ENCODE data around the gene YOD1.

Gene YOD1

GRCh38 chr1:207051191-207051943, at the start of gene YOD1:
TSS of gene YOD1 (minus strand) at chr1:207051208. CDS start at chr1:207051030, 178 bp downstream.
- no peak for TF ChIP-seq GATA2 (IDR thresholded peaks at IDR 0.05; ENCODE audit: low read depth, low read length)
- TF ChIP-seq GATA3 (IDR thresholded peaks at IDR 0.05; ENCODE audit: low read depth, low read length) = no peak

DNA sequence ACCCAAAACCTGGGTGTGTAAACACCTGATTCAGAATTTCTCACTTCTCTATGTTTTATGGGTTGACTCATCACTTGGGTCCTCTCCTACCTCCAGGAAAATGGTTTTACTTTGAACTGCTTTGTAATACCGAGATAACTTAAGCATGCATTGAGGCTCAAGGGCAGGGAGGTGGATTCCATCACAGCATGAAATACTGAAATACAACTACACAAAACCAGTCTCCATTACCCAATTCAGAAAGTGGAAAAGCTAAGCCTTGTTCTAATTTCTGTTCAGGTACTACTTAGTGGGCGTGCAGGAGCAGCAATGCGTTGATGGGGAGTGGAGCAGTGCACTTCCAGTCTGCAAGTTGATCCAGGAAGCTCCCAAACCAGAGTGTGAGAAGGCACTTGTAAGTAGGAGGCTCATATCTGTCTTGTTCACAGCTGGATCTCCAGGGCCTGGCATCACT, 46.9 kb upstream of the YOD1 start:
- TF ChIP-seq GATA2 (IDR thresholded peaks at IDR 0.05; ENCODE audit: low read depth, low read length) (no peak), GATA3 (IDR thresholded peaks at IDR 0.05; ENCODE audit: low read depth, low read length) (no peak)

DNA sequence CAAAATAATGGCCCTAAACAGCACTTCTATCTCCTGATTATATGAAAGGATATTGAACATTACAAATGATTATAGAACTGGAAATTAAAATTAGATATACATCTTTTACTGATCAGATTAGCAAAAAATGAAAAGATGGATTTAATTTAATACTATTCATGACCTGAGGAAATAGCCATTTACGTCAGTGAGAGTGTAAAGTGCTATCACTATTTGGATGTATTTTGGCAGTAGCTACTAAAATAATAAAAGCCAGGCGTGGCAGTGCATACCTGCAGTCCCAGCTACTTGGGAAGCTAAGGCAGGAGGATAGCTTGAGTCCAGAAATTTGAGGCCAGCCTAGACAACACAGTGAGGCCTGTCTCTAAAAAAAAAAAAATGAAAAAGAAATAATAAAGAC, 42.9 kb upstream of the YOD1 start:
- no peak for TF ChIP-seq GATA3 (IDR thresholded peaks at IDR 0.05; ENCODE audit: low read depth, low read length)
- no peak for TF ChIP-seq GATA2 (IDR thresholded peaks at IDR 0.05; ENCODE audit: low read depth, low read length)

DNA sequence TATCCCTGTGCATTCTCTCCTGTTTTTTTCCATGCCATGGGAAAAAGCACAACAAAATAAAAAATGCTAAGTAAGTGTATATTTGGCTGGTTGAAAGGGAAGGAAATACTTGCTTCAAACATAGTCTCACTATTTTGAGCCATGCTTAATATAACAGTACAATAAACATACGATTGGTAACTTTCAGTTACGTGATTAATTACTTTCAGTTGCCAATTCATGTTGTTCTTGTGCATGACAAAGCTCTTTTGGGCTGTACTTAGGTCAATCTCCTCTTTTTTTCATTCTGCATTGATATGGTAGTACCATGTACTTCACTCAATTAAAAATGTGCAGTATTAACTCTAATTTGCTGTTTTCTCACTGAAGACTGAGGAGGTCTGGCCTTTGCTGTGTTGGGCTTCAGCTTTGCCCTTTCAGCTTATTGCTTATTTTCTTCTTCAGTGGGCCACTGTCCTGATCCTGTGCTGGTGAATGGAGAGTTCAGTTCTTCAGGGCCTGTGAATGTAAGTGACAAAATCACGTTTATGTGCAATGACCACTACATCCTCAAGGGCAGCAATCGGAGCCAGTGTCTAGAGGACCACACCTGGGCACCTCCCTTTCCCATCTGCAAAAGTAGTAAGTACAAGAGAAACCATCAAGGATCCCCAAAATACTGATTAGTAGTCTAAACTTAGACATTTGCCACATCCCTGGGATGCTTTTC, 40.3 kb upstream of the YOD1 start:
- TF ChIP-seq GATA2 (IDR thresholded peaks at IDR 0.05; ENCODE audit: low read depth, low read length) = no peak
- no peak for TF ChIP-seq GATA3 (IDR thresholded peaks at IDR 0.05; ENCODE audit: low read depth, low read length)

GRCh38 chr1:207089627-207090355, 38.8 kb upstream of the YOD1 start:
- TF ChIP-seq GATA3 (IDR thresholded peaks at IDR 0.05; ENCODE audit: low read depth, low read length) (no peak), GATA2 (IDR thresholded peaks at IDR 0.05; ENCODE audit: low read depth, low read length) (no peak)

DNA sequence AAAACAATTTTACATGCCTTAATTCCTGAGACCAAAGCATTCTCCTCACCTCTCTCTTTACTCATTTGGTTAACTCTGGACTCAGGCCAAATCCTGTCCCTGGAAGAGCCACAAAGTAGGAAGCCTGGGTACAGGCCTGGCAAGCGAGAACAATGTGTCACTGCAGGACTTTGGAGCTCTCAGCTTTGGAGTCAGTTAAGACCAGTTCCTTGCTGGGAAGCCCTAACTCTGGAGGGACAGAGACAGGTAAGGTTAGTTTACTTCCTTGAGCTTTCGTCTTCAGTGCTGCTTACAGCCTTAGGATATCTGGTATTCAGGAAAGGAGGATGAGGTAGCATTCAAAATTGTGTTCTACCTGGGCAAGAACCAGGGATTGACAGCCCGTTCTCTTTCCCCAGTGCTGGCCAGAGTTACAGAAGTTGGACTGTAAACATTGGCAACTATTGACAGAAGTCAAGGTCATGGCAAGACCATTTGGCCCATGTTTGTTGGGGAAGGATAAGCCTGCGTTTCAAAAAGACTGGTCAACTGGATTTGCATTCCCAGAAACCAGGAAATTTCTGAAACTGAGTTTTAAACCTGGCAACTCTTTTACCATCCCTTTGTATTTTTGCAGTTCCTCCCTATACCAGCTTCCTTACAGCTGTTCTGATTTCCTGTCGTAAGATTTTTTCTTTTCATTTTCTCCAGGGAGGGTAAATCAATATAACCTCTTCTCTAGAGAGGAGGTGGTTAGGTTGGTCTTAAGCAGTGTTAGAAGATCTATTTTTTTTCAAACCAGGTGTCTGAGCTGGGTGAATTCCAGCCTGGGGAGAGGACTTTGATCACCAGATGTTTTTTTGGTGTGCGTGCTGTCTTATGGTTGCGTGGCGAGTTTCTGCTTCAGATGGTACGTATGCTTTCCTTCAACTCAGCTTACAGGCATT, 38.0 kb upstream of the YOD1 start, which contains the start of gene C4BPB:
Gene C4BPB, plus strand, starts transcription at position 160 of the 926 bp plus-strand sequence. Its CDS starts 672 bp downstream, at position 832.
- no peak for TF ChIP-seq GATA2 (IDR thresholded peaks at IDR 0.05; ENCODE audit: low read depth, low read length)
- no peak for TF ChIP-seq GATA3 (IDR thresholded peaks at IDR 0.05; ENCODE audit: low read depth, low read length)

GRCh38 chr1:207088161-207088560, 37.2 kb upstream of the YOD1 start:
- no peak for TF ChIP-seq GATA2 (IDR thresholded peaks at IDR 0.05; ENCODE audit: low read depth, low read length)
- no peak for TF ChIP-seq GATA3 (IDR thresholded peaks at IDR 0.05; ENCODE audit: low read depth, low read length)

- TF ChIP-seq GATA3 (IDR thresholded peaks at IDR 0.05; ENCODE audit: low read depth, low read length) = no peak
- no peak for TF ChIP-seq GATA2 (IDR thresholded peaks at IDR 0.05; ENCODE audit: low read depth, low read length)
These were observed 34.9 kb upstream of the YOD1 start for GRCh38 chr1:207085887-207086286.

DNA sequence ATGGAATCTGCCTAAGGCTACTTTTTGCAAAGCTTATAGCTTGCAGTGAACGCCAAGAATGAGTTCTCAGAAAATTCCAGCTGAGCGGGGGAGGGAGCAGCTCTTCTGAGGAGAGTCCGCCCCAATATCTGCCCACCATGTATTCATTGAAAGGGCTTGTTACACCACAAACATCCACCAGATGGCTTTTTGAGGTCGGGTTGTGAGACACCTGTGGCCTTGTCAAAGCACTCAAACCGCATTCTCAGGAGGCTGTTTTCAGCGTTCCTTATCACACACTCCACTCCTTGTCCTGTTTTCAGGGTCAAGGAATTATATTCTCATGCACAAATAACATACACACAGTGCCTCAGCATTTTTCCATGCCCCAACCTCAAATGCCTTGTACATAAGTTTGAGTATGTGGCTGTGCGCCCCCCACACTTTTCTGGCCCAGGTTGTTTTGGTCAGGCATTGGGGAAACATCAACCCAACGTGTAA, 33.7 kb upstream of the YOD1 start:
- TF ChIP-seq GATA2 (IDR thresholded peaks at IDR 0.05; ENCODE audit: low read depth, low read length) (no peak), GATA3 (IDR thresholded peaks at IDR 0.05; ENCODE audit: low read depth, low read length) (no peak)

GRCh38 chr1:207084232-207084631, 33.2 kb upstream of the YOD1 start:
- TF ChIP-seq GATA3 (IDR thresholded peaks at IDR 0.05; ENCODE audit: low read depth, low read length) = no peak
- no peak for TF ChIP-seq GATA2 (IDR thresholded peaks at IDR 0.05; ENCODE audit: low read depth, low read length)

DNA sequence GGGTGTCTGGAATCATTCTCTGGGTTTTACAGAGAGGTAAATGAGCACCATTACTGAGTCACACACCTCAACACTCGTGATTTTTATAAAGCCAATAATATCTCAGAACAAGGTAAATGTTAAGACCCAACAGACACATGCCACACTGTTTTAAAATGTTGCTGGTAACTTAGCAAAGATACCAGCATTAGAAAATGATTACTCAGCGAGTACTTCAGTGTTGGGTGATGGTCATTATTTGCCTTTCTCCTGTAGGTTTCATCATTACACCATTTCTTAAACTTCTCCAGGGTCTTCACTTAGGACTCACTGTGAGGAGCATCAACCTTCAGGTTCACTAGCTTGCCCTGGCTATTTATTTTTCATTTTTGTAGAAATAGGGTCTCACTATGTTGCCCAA, 30.8 kb upstream of the YOD1 start:
- TF ChIP-seq GATA3 (IDR thresholded peaks at IDR 0.05; ENCODE audit: low read depth, low read length) = no peak
- TF ChIP-seq GATA2 (IDR thresholded peaks at IDR 0.05; ENCODE audit: low read depth, low read length) = no peak

- TF ChIP-seq GATA3 (IDR thresholded peaks at IDR 0.05; ENCODE audit: low read depth, low read length) (no peak), GATA2 (IDR thresholded peaks at IDR 0.05; ENCODE audit: low read depth, low read length) (no peak)
These were observed 30.1 kb upstream of the YOD1 start for GRCh38 chr1:207081088-207081487.

DNA sequence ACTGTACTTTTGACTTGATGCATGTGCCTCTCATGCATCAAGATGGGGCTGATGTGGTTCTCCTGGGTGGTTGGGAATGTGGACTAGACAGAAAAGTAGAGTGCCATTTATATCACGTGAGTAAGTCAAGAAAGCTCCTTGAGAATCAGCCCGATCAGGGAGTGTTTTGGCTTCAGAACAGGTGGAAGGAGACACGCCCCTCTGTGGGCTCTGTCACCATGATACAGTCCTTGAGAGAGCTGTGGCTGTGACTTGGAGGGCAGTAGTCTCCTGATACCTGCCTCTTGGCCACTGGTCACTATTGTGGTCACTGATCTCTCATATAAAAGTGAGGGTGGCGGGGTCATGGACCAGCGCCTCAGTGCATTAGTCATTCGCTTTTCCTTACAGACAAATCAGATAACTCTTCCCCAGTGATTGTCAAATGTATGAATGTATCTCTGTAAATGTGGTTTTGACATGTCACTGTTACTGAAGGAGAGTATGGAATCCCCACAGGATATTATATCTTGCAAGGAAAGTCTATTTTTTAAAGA, 28.8 kb upstream of the YOD1 start:
- TF ChIP-seq GATA3 (IDR thresholded peaks at IDR 0.05; ENCODE audit: low read depth, low read length) (no peak), GATA2 (IDR thresholded peaks at IDR 0.05; ENCODE audit: low read depth, low read length) (no peak)

Data from SH-SY5Y (cell line).